ENCODE measurements around the gene UROC1. TPM values are rescaled to one million over a fixed set of nuclear protein-coding genes. Genes with fewer than 3 reads are reported as not detected.

Gene UROC1
- total and polyA plus RNA-seq, 2 of the 13 experiments (the other 11 are each of a cell fraction or from before 2014, with no cell fraction given): 0.71 to 1.3 TPM

- TF ChIP-seq ZBTB26 (CRISPR knock-in tag; IDR thresholded peaks at IDR 0.05; ENCODE audit: borderline replicate concordance): no peak
- TF ChIP-seq NFAT5 (CRISPR knock-in tag; IDR thresholded peaks at IDR 0.05): no peak
- TF ChIP-seq BATF2 (CRISPR knock-in tag; IDR thresholded peaks at IDR 0.05): no peak
- no peak for TF ChIP-seq AKNA (CRISPR knock-in tag; IDR thresholded peaks at IDR 0.05; ENCODE audit: borderline replicate concordance)
- TF ChIP-seq ZNF251 (CRISPR knock-in tag; IDR thresholded peaks at IDR 0.05): no peak
- TF ChIP-seq ZNF558 (CRISPR knock-in tag; IDR thresholded peaks at IDR 0.05; ENCODE audit: borderline replicate concordance): no peak
- no peak for TF ChIP-seq ZNF557 (CRISPR knock-in tag; IDR thresholded peaks at IDR 0.05)
- TF ChIP-seq ZKSCAN5 (CRISPR knock-in tag; IDR thresholded peaks at IDR 0.05): no peak
- TF ChIP-seq ZNF614 (CRISPR knock-in tag; IDR thresholded peaks at IDR 0.05; ENCODE audit: borderline replicate concordance): no peak
- TF ChIP-seq MYPOP (CRISPR knock-in tag; IDR thresholded peaks at IDR 0.05): 0 out of 2 replicates have a peak, but pooled peaks have one; percentile 42
- TF ChIP-seq DBP (CRISPR knock-in tag; IDR thresholded peaks at IDR 0.05; ENCODE audit: not compliant biosample characterization): no peak
- no peak for TF ChIP-seq ZNF850 (CRISPR knock-in tag; conservative IDR thresholded peaks at IDR 0.05)
- no peak for TF ChIP-seq BORCS8-MEF2B (CRISPR knock-in tag; IDR thresholded peaks at IDR 0.05)
These were observed 42.8 kb downstream of the UROC1 start (continued) for GRCh38 chr3:126474498-126475412.
